Calu3 (cell line): ENCODE results near the gene NR2F1. TPM values are rescaled to one million over a fixed set of nuclear protein-coding genes. Genes with fewer than 3 reads are reported as not detected.

Source experiments
- BruUV-seq: library from RNA; stranded (reverse); fragments of 400-500 nt; replicated peaks from 2 replicates; lab custom pipeline; 2021; lab: Mats Ljungman, UMichigan
- CTCF ChIA-PET: fragments of 300-600 bp; sonication (Branson Sonifier 250); formaldehyde crosslinking; loops from one replicate; lab custom pipeline; 2022; ENCODE audit warnings: antibody characterized with exemption; lab: Charles Lee
- DNase-seq: peaks from one replicate; pipeline ENCODE4 v3.0.0; 2022
- H3K27ac Mint-ChIP-seq: one replicate; pipeline ENCODE4 v1.8.0; 2022; ENCODE audit warnings: mixed read lengths; ENCODE audit not compliant: unreplicated experiment
- H3K27me3 Mint-ChIP-seq: one replicate; pipeline ENCODE4 v1.8.0; 2022; ENCODE audit warnings: mixed read lengths; ENCODE audit not compliant: unreplicated experiment
- H3K36me3 Mint-ChIP-seq: one replicate; pipeline ENCODE4 v1.8.0; 2022; ENCODE audit warnings: mild to moderate bottlenecking, moderate library complexity, mixed read lengths; ENCODE audit not compliant: insufficient read depth, unreplicated experiment
- H3K4me1 Mint-ChIP-seq: one replicate; pipeline ENCODE4 v1.8.0; 2022; ENCODE audit warnings: mild to moderate bottlenecking, low read depth, mixed read lengths; ENCODE audit not compliant: unreplicated experiment
- H3K4me3 Mint-ChIP-seq: one replicate; pipeline ENCODE4 v1.8.0; 2022; ENCODE audit warnings: mild to moderate bottlenecking, low read depth, moderate library complexity, mixed read lengths; ENCODE audit not compliant: unreplicated experiment
- H3K9me3 Mint-ChIP-seq: one replicate; pipeline ENCODE4 v1.8.0; 2022; ENCODE audit warnings: low read depth, mixed read lengths; ENCODE audit not compliant: unreplicated experiment
- intact Hi-C: fragments of 100-400 bp; cut with micrococcal nuclease; formaldehyde crosslinking; loops from one replicate; pipeline ENCODE4 v1.10.0; 2022; ENCODE audit not compliant: unreplicated experiment
- total RNA-seq: library from RNA; stranded (reverse); gene quantifications from 2 replicates; pipeline ENCODE4 v1.2.3, GENCODE V29; 2022
- TF ChIP-seq, protein P1 (sequence below): fragments of 200-600 bp; IDR thresholded peaks from one replicate; pipeline ENCODE4 v1.8.0; 2022; ENCODE audit warnings: antibody characterized with exemption; ENCODE audit not compliant: unreplicated experiment

NR2F1 gene
- total RNA-seq, 1 experiment from 2014 or later = 29.1 TPM

DNA sequence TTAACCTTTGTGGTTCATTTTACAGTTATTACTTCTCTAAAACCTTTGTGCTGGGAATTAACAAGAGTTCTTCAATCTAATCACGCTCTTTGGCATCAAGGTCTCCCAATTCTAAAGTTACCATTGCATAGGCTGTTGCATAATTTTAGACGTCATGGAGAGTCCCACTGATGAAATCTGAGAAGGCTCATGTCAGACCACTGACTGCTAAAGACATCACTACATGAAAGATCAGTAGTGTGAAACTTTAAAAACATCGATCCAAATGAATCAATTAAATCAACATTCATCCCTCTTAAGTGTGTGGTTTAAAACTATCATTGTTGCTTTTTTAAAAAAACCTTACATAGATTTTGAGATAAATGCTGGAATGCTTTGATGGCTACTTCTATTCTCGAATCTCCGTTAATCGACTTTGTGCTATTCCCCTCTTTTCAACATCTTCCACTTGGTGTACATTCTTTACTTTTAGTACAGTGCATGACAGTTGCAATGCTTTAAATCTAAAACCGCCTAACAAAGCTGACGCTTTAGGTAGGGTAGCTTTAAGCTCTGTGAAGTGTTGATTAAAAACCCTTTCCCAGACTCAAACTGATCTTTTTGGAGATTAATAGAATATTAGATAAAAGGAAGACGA is 33.6 kb downstream of the NR2F1 start:
- TF ChIP-seq, protein P1, sequence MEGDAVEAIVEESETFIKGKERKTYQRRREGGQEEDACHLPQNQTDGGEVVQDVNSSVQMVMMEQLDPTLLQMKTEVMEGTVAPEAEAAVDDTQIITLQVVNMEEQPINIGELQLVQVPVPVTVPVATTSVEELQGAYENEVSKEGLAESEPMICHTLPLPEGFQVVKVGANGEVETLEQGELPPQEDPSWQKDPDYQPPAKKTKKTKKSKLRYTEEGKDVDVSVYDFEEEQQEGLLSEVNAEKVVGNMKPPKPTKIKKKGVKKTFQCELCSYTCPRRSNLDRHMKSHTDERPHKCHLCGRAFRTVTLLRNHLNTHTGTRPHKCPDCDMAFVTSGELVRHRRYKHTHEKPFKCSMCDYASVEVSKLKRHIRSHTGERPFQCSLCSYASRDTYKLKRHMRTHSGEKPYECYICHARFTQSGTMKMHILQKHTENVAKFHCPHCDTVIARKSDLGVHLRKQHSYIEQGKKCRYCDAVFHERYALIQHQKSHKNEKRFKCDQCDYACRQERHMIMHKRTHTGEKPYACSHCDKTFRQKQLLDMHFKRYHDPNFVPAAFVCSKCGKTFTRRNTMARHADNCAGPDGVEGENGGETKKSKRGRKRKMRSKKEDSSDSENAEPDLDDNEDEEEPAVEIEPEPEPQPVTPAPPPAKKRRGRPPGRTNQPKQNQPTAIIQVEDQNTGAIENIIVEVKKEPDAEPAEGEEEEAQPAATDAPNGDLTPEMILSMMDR = no peak
- Mint-ChIP-seq H3K4me1 (peaks cover 15% of the 10 kb centered on the region), H3K27ac (no peak overlapping the region), H3K36me3 (peaks cover 24% of the 10 kb centered on the region), H3K4me3 (no peak overlapping the region), H3K27me3 (peaks cover 23% of the 10 kb centered on the region), H3K9me3 (no peaks in the 10 kb centered on the region)
- no peak for DNase-seq
- intact Hi-C loops = loop anchor here (10.0 kb wide), 1 partner anchor 278 kb away; no protein-coding TSS in a partner anchor
- BruUV-seq = no TSS peak
- CTCF ChIA-PET = no interaction called here

DNA sequence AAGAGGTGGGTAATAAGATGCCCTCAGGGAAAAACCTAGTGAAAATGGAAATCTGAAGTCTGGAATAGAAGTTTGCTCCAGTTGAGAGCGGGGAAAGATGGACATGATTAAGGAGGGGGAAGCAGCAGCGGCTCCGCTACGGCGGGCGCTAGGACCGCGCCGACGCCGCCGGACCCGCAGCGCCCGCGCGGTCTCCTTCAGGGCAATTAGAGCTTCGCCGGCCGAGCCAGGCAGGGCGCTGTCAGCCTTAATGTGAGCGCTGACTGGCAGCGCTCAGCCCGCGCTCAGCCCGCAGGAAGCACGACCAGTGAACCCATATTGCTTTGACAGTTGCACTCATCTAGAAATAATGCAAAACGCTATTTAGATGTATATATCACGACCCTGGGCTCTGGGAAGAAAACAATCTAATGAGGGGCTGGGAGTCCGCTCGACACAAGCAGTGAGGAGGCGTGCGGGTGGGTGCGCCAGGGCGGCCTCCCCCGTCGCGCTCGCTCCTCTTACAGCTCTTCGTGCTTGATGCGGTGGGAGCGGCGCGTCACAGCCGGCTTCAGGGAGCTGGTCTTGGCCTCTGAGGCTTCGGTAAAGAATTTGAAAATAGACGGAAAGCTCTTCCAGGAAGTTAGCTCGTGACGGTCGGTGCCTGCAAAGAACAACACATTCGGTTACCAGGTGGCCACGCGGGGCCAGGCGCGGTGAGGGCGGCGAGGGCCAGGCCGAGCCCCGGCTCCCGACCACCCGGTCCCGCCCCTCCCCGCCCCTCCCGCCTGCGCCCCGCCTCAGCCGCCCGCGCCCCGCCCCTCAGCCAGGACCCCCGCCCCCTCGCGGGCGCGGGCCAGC is 37.7 kb downstream of the NR2F1 start:
- intact Hi-C loops = loop anchor here (5.0 kb wide), 2 partner anchors 38 to 167 kb away; partner anchors contain the start of genes NR2F1 and NR2F1-AS1
- CTCF ChIA-PET = interaction anchor here (0.6 to 1.7 kb wide), 12 partner anchors 9 to 849 kb away, joined by 3 to 6 read pairs (median 4); partner anchors contain the start of gene NR2F1
- BruUV-seq = no TSS peak

DNA sequence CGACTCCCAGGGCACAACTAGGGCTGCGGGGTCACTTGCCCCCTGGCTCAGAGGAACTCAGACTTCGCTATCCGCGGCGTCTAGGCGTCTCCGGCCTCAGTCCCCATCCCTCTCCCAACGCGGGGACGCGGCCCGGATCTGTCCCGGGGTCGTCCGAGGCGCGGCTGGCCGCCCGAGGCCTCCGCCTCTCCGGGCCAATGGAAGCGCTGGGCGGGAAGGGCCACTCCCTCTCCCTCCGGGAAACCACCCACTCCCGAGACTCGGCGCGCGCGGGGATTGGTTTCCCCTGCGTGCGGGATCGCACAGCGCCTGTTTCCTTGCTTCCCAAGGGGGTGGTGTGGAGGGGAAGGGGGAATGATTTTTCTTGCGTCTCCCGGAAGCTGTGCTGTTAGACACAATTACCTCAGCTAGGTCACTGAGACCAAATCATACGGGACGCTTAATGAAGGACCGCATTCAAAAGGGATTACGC is 38.3 kb downstream of the NR2F1 start:
- peaks cover 25% of the 10 kb centered on the region for H3K36me3 Mint-ChIP-seq
- no TSS peak for BruUV-seq
- TF ChIP-seq, protein P1 = no peak
- no peaks in the 10 kb centered on the region for H3K9me3 Mint-ChIP-seq
- peaks cover 8% of the 10 kb centered on the region for H3K4me1 Mint-ChIP-seq
- H3K27me3 Mint-ChIP-seq = no peaks in the 10 kb centered on the region
- peak; percentile 82 for DNase-seq
- CTCF ChIA-PET = interaction anchor here (1.2 to 1.4 kb wide), 5 partner anchors 9 to 180 kb away, joined by 3 to 6 read pairs (median 4); partner anchors contain the start of gene NR2F1
- peak overlapping the region; percentile 45 for H3K27ac Mint-ChIP-seq
- intact Hi-C loops = loop anchor here (5.0 kb wide), 2 partner anchors 39 to 166 kb away; partner anchors contain the start of genes NR2F1 and NR2F1-AS1
- H3K4me3 Mint-ChIP-seq = peak overlapping the region; percentile 91

More for the DNA sequence above, 37.7 kb downstream of the NR2F1 start:
- peaks cover 25% of the 10 kb centered on the region for H3K36me3 Mint-ChIP-seq
- H3K27ac Mint-ChIP-seq = peak overlapping the region; percentile 45
- TF ChIP-seq, protein P1 = no peak
- H3K4me3 Mint-ChIP-seq = peak overlapping the region; percentile 91
- H3K4me1 Mint-ChIP-seq = peaks cover 8% of the 10 kb centered on the region
- no peaks in the 10 kb centered on the region for H3K27me3 Mint-ChIP-seq
- H3K9me3 Mint-ChIP-seq = no peaks in the 10 kb centered on the region
- DNase-seq = peak; percentile 82

DNA sequence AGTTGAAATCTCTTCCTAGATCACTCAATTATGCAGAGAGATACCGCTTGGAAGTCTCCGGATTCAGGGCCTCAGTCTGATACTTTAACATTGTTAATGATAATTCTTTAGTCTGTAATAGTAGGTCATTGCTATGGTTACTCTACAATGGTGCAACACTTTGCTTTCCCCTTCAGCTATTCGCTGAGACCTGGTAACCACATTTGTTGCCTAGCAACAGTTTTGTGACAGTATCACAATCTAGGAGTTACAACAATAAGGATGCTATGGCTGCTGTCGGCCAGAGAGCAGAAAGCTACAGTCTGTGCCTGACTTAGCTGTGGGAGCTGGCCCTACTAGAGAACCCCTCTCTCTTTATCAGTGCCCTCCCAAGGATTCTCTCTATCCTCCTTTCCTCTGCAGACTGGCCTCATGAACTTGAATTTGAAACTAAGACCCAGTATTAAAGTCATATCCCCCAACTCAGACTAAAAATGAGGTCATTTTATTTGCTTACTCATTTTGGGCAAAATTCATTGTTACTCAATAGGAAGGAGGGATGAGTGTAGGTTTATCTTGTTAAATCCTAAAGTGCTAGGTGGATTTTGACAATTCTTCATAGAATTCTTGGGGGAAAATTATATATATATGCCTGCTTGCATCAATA is 39.3 kb downstream of the NR2F1 start:
- Mint-ChIP-seq H3K4me3 (peak overlapping the region; percentile 91), H3K9me3 (no peaks in the 10 kb centered on the region), H3K27me3 (no peaks in the 10 kb centered on the region), H3K4me1 (peaks cover 8% of the 10 kb centered on the region), H3K36me3 (peaks cover 25% of the 10 kb centered on the region), H3K27ac (peak overlapping the region; percentile 45)
- no peak for DNase-seq
- BruUV-seq = no TSS peak
- intact Hi-C loops = loop anchor here (5.0 kb wide), 2 partner anchors 40 to 165 kb away; partner anchors contain the start of genes NR2F1 and NR2F1-AS1
- TF ChIP-seq, protein P1 = no peak
- CTCF ChIA-PET = interaction anchor here (1.4 kb wide), 1 partner anchor 10 kb away, joined by 5 read pairs; no protein-coding TSS in a partner anchor
